Lung (tissue), 12 donors: Measurements from ENCODE around the gene ANGEL1. TPM values are rescaled to one million over a fixed set of nuclear protein-coding genes. Genes with fewer than 3 reads are reported as not detected.

Experiments used
- ATAC-seq: fragments of 200-7000 bp; cut with Tn5 transposase; one replicate; pipeline ENCODE4 v1.9.1; 2020; ENCODE audit warnings: moderate number of reproducible peaks; ENCODE audit not compliant: insufficient read depth, low FRiP score
- DNase-seq, 3 donors: peaks; one replicate each; pipeline ENCODE4 v3.0.0-alpha.2; 2013 to 2017
- H3K27ac ChIP-seq, 2 donors: one replicate each; pipeline ENCODE4 v1.5.1; 2013; ENCODE audit warnings: mild to moderate bottlenecking in 2 of 2, moderate library complexity in 2 of 2, control low read depth in 1 of 2, inconsistent platforms in 1 of 2, low read depth in 1 of 2, low read length in 1 of 2
- H3K27me3 ChIP-seq, 3 donors: one replicate each; pipeline ENCODE4 v1.5.1; 2013; ENCODE audit warnings: low read length in 2 of 3; ENCODE audit not compliant: control insufficient read depth in 3 of 3, insufficient read depth in 3 of 3
- H3K36me3 ChIP-seq, 4 donors: one replicate each; pipeline ENCODE4 v1.5.1; 2013; ENCODE audit warnings: low read length in 4 of 4, mild to moderate bottlenecking in 1 of 4, moderate library complexity in 1 of 4; ENCODE audit not compliant: control insufficient read depth in 4 of 4, insufficient read depth in 4 of 4
- H3K4me1 ChIP-seq, 5 donors: one replicate each; pipeline ENCODE4 v1.5.1; 2013; ENCODE audit warnings: low read length in 5 of 5, mild to moderate bottlenecking in 2 of 5, moderate library complexity in 1 of 5; ENCODE audit not compliant: control insufficient read depth in 5 of 5, insufficient read depth in 5 of 5
- H3K4me3 ChIP-seq: one replicate; pipeline ENCODE4 v1.5.1; 2013; ENCODE audit warnings: mild to moderate bottlenecking, control low read depth, moderate library complexity
- H3K9ac ChIP-seq, 2 donors: one replicate each; pipeline ENCODE4 v1.5.1; 2013; ENCODE audit warnings: low read length in 2 of 2, control low read depth in 1 of 2; ENCODE audit not compliant: insufficient read depth in 1 of 2
- H3K9me3 ChIP-seq, 4 donors: one replicate each; pipeline ENCODE4 v1.5.1; 2013; ENCODE audit warnings: low read length in 3 of 4, mild to moderate bottlenecking in 1 of 4, moderate library complexity in 1 of 4; ENCODE audit not compliant: control insufficient read depth in 4 of 4, insufficient read depth in 3 of 4
- CTCF ChIP-seq: IDR thresholded peaks from 2 replicates; pipeline ENCODE4 v1.5.1; 2012; ENCODE audit warnings: mild to moderate bottlenecking; ENCODE audit errors: control extremely low read depth, extremely low read depth
- WGBS, 2 donors: extraction: QIAGEN DNeasy Blood & Tissue Kit; methylation state at CpG; one replicate each; pipeline ENCODE4 v1.1.7; 2013; 5-methylcytosine and 5-hydroxymethylcytosine counted together
- polyA plus RNA-seq, 2 donors: library from polyadenylated mRNA; stranded (reverse); fragments of 200-250 nt; gene quantifications; one replicate each; pipeline ENCODE4 v1.2.1, GENCODE V29; 2013
- total RNA-seq, 2 donors: library from RNA; depleted of rRNA in 1 of 2; stranded (reverse); fragments of >200 nt in 1 of 2; gene quantifications; one replicate each; pipeline ENCODE4 v1.2.1, GENCODE V29; 2014 to 2021
- donor health status: control.
- donor health status: control.
- donor health status: Bipolar disorder and iron deficiency.
- donor health status: healthy.
- donor health status: DM: yes; HTN: yes; CAD: no.

ANGEL1 gene
- total and polyA plus RNA-seq, 4 donors: 10.4 to 20.4 (median 15.0) TPM

GRCh38 chr14:76756371-76756750, 56.3 kb downstream of the ANGEL1 start:
- no peaks in the 10 kb centered on the region for H3K27me3 ChIP-seq
- 80 to 88% methylated on average over 6 of the region's 6 CpGs for WGBS, 2 donors
- no peak overlapping the region for H3K27ac ChIP-seq
- no peak overlapping the region for H3K4me3 ChIP-seq
- H3K4me1 ChIP-seq: peaks cover 0 to 8% (median 4%) of the 10 kb centered on the region in 5 donors
- ATAC-seq (no peak), DNase-seq (no peak)
- H3K9ac ChIP-seq: no peak overlapping the region
- peaks cover 0 to 4% (median 0%) of the 10 kb centered on the region in 4 donors for H3K9me3 ChIP-seq
- no peaks in the 10 kb centered on the region for H3K36me3 ChIP-seq
- TF ChIP-seq CTCF: no peak

- H3K9me3 ChIP-seq: peaks cover 0 to 4% (median 0%) of the 10 kb centered on the region in 4 donors
- ATAC-seq (no peak), DNase-seq (no peak)
- H3K27ac ChIP-seq: no peak overlapping the region
- no peaks in the 10 kb centered on the region for H3K36me3 ChIP-seq
- 79 to 90% methylated on average over 9 of the region's 9 CpGs for WGBS, 2 donors
- peaks cover 0 to 3% (median 2%) of the 10 kb centered on the region in 5 donors for H3K4me1 ChIP-seq
- H3K4me3 ChIP-seq: no peak overlapping the region
- H3K9ac ChIP-seq: no peak overlapping the region
- TF ChIP-seq CTCF: no peak
- H3K27me3 ChIP-seq: no peaks in the 10 kb centered on the region
These were observed 56.9 kb downstream of the ANGEL1 start for GRCh38 chr14:76755610-76756370.

- DNase-seq: no peak
- Histone ChIP-seq H3K9me3 (peaks cover 0 to 4% (median 0%) of the 10 kb centered on the region in 4 donors), H3K27ac (no peak overlapping the region), H3K27me3 (no peaks in the 10 kb centered on the region), H3K4me1 (no peaks in the 10 kb centered on the region), H3K36me3 (no peaks in the 10 kb centered on the region), H3K4me3 (no peak overlapping the region), H3K9ac (no peak overlapping the region)
- ATAC-seq: no peak
- no peak for TF ChIP-seq CTCF
- 86 to 90% methylated on average over 7 of the region's 7 CpGs for WGBS, 2 donors
These were observed 58.1 kb downstream of the ANGEL1 start for GRCh38 chr14:76754586-76754985.
